ENCODE data around the gene BATF2.

BATF2 gene

DNA sequence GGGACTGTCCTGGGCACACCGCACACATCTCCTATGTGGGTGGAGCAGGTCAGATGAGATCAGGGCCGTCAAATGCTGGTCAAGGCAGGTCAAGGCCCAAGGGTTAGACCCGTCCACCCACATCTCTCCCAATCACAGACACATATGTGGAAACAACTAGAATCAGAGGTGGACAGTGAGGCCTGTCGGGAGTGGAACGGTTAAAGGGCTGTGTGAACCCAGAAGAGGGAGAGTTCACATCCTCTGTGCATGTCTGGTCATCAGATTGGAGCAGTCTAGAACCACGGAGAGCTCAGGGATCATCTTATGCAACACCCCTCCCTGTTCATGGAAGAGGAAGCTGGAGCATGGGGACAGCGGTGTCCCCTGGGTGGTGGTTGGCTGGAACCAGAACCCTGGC lies 23.1 kb upstream of the BATF2 start:
- no peak overlapping the region for H2BK15ac ChIP-seq (ENCODE audit: low read depth, poor library complexity, severe bottlenecking)
- no peak overlapping the region for H2BK120ac ChIP-seq (ENCODE audit: low read depth, low read length)
- peaks cover 38 to 40% of the 10 kb centered on the region in 2 experiments for H3K36me3 ChIP-seq (ENCODE audit: control insufficient read depth in 1 of 2, insufficient read depth in 2 of 2, low read depth in 1 of 2, low read length in 2 of 2)
- H3K9me3 ChIP-seq (ENCODE audit: control insufficient read depth, low read length): no peaks in the 10 kb centered on the region
- H3K18ac ChIP-seq (ENCODE audit: low read depth in 1 of 2, low read length in 2 of 2): no peak overlapping the region
- no peak overlapping the region for H2AK5ac ChIP-seq (ENCODE audit: low read length, severe bottlenecking)
- no peak overlapping the region for H3K14ac ChIP-seq (ENCODE audit: low read length in 2 of 2)
- no peak for DNase-seq
- H4K91ac ChIP-seq (ENCODE audit: low read length): no peak overlapping the region
- H3K9ac ChIP-seq (ENCODE audit: low read length): no peak overlapping the region
- no peak overlapping the region for H3K27ac ChIP-seq (ENCODE audit: low read length, poor library complexity, severe bottlenecking)
- H3K79me1 ChIP-seq (replicated peaks; ENCODE audit: low read length, poor library complexity, severe bottlenecking): peaks cover 16% of the 10 kb centered on the region
- H3K4me3 ChIP-seq (ENCODE audit: insufficient read depth in 1 of 2, low read depth in 1 of 2, low read length in 2 of 2): no peak overlapping the region
- H2BK12ac ChIP-seq (ENCODE audit: low read length in 2 of 2): no peak overlapping the region
- H3K4ac ChIP-seq (ENCODE audit: low read depth in 1 of 2, low read length in 2 of 2): peak overlapping the region in 1 of 2 experiments; percentile 7
- H2AFZ ChIP-seq (ENCODE audit: low read depth, low read length): no peak overlapping the region
- WGBS: 90% methylated on average over 4 of the region's 7 CpGs
- H4K8ac ChIP-seq (ENCODE audit: low read length): no peak overlapping the region
- no peak overlapping the region for H3K4me2 ChIP-seq (ENCODE audit: low read length, poor library complexity, severe bottlenecking)
- H3K23ac ChIP-seq (ENCODE audit: low read length in 2 of 2): no peak overlapping the region
- peaks cover 9% of the 10 kb centered on the region for H3K4me1 ChIP-seq (ENCODE audit: control insufficient read depth, insufficient read depth, low read depth, low read length)
- H2BK5ac ChIP-seq (ENCODE audit: low read depth, low read length, poor library complexity, severe bottlenecking): no peak overlapping the region
- no peaks in the 10 kb centered on the region for H3K27me3 ChIP-seq (ENCODE audit: control insufficient read depth in 1 of 2, insufficient read depth in 1 of 2, low read length in 2 of 2)

GRCh38 chr11:65017937-65018336 lies 21.2 kb upstream of the BATF2 start:
- Histone ChIP-seq H3K4me2 (ENCODE audit: low read length, poor library complexity, severe bottlenecking) (no peak overlapping the region), H3K23ac (ENCODE audit: low read length in 2 of 2) (no peak overlapping the region), H3K18ac (ENCODE audit: low read depth in 1 of 2, low read length in 2 of 2) (no peak overlapping the region), H3K9ac (ENCODE audit: low read length) (no peak overlapping the region), H2BK5ac (ENCODE audit: low read depth, low read length, poor library complexity, severe bottlenecking) (no peak overlapping the region), H3K36me3 (ENCODE audit: control insufficient read depth in 1 of 2, insufficient read depth in 2 of 2, low read depth in 1 of 2, low read length in 2 of 2) (peaks cover 38 to 40% of the 10 kb centered on the region in 2 experiments), H4K91ac (ENCODE audit: low read length) (no peak overlapping the region), H3K79me1 (replicated peaks; ENCODE audit: low read length, poor library complexity, severe bottlenecking) (peaks cover 16% of the 10 kb centered on the region), H3K4me3 (ENCODE audit: insufficient read depth in 1 of 2, low read depth in 1 of 2, low read length in 2 of 2) (no peak overlapping the region), H2BK120ac (ENCODE audit: low read depth, low read length) (no peak overlapping the region), H4K8ac (ENCODE audit: low read length) (no peak overlapping the region), H3K9me3 (ENCODE audit: control insufficient read depth, low read length) (no peaks in the 10 kb centered on the region), H3K4me1 (ENCODE audit: control insufficient read depth, insufficient read depth, low read depth, low read length) (peaks cover 12% of the 10 kb centered on the region), H2AK5ac (ENCODE audit: low read length, severe bottlenecking) (no peak overlapping the region), H3K14ac (ENCODE audit: low read length in 2 of 2) (no peak overlapping the region), H2AFZ (ENCODE audit: low read depth, low read length) (no peak overlapping the region), H3K4ac (ENCODE audit: low read depth in 1 of 2, low read length in 2 of 2) (no peak overlapping the region), H2BK12ac (ENCODE audit: low read length in 2 of 2) (no peak overlapping the region), H3K27me3 (ENCODE audit: control insufficient read depth in 1 of 2, insufficient read depth in 1 of 2, low read length in 2 of 2) (no peaks in the 10 kb centered on the region), H2BK15ac (ENCODE audit: low read depth, poor library complexity, severe bottlenecking) (no peak overlapping the region), H3K27ac (ENCODE audit: low read length, poor library complexity, severe bottlenecking) (no peak overlapping the region)
- DNase-seq: no peak
- WGBS: 99% methylated on average over 6 of the region's 6 CpGs

DNA sequence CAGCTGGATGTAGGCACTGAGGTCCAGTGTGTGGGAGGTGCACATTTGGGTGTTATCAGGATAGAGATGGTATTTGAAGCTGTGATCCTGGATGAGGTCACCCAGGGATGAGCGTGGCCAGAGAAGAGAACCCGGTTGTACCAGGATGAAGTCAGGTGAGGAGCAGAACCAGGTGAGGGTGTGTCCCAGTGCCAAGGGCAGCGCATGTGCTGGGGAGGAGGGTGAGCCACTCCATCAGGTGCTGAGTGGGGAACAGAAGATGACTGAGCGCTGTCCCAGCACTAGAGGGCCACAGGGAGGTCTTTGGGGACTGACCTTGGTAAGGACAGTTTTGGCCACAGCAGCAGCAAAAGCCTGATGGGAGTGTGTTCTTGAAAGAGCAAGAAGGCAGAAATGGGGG lies 19.9 kb upstream of the BATF2 start:
- Histone ChIP-seq H4K91ac (ENCODE audit: low read length) (peak overlapping the region; percentile 64), H3K9me3 (ENCODE audit: control insufficient read depth, low read length) (no peaks in the 10 kb centered on the region), H4K8ac (ENCODE audit: low read length) (no peak overlapping the region)

GRCh38 chr11:65014726-65015227 lies 18.0 kb upstream of the BATF2 start:
- Histone ChIP-seq H2BK12ac (ENCODE audit: low read length in 2 of 2) (peak overlapping the region in 1 of 2 experiments; percentile 11), H3K4me3 (ENCODE audit: insufficient read depth in 1 of 2, low read depth in 1 of 2, low read length in 2 of 2) (peak overlapping the region; percentile 80 to 85), H3K4ac (ENCODE audit: low read depth in 1 of 2, low read length in 2 of 2) (peak overlapping the region in 1 of 2 experiments; percentile 60), H3K23ac (ENCODE audit: low read length in 2 of 2) (no peak overlapping the region), H2BK120ac (ENCODE audit: low read depth, low read length) (no peak overlapping the region), H3K27ac (ENCODE audit: low read length, poor library complexity, severe bottlenecking) (no peak overlapping the region), H2BK5ac (ENCODE audit: low read depth, low read length, poor library complexity, severe bottlenecking) (no peak overlapping the region), H4K8ac (ENCODE audit: low read length) (no peak overlapping the region), H4K91ac (ENCODE audit: low read length) (no peak overlapping the region), H2BK15ac (ENCODE audit: low read depth, poor library complexity, severe bottlenecking) (no peak overlapping the region), H3K9me3 (ENCODE audit: control insufficient read depth, low read length) (no peaks in the 10 kb centered on the region), H2AK5ac (ENCODE audit: low read length, severe bottlenecking) (no peak overlapping the region), H3K79me1 (replicated peaks; ENCODE audit: low read length, poor library complexity, severe bottlenecking) (peaks cover 15% of the 10 kb centered on the region), H3K36me3 (ENCODE audit: control insufficient read depth in 1 of 2, insufficient read depth in 2 of 2, low read depth in 1 of 2, low read length in 2 of 2) (peaks cover 16 to 18% of the 10 kb centered on the region in 2 experiments), H3K9ac (ENCODE audit: low read length) (peak overlapping the region; percentile 96), H3K18ac (ENCODE audit: low read depth in 1 of 2, low read length in 2 of 2) (peak overlapping the region in 1 of 2 experiments; percentile 72), H3K4me2 (ENCODE audit: low read length, poor library complexity, severe bottlenecking) (peak overlapping the region; percentile 95), H2AFZ (ENCODE audit: low read depth, low read length) (peak overlapping the region; percentile 51), H3K4me1 (ENCODE audit: control insufficient read depth, insufficient read depth, low read depth, low read length) (peaks cover 12% of the 10 kb centered on the region), H3K27me3 (ENCODE audit: control insufficient read depth in 1 of 2, insufficient read depth in 1 of 2, low read length in 2 of 2) (no peaks in the 10 kb centered on the region), H3K14ac (ENCODE audit: low read length in 2 of 2) (peak overlapping the region in 1 of 2 experiments; percentile 35)
- DNase-seq: no peak
- WGBS: 60% methylated on average over 13 of the region's 23 CpGs

More for the DNA sequence above, 19.9 kb upstream of the BATF2 start:
- Histone ChIP-seq H2BK12ac (ENCODE audit: low read length in 2 of 2) (no peak overlapping the region), H2AK5ac (ENCODE audit: low read length, severe bottlenecking) (no peak overlapping the region), H3K79me1 (replicated peaks; ENCODE audit: low read length, poor library complexity, severe bottlenecking) (peaks cover 16% of the 10 kb centered on the region), H3K4me3 (ENCODE audit: insufficient read depth in 1 of 2, low read depth in 1 of 2, low read length in 2 of 2) (no peak overlapping the region), H3K27ac (ENCODE audit: low read length, poor library complexity, severe bottlenecking) (no peak overlapping the region), H2BK120ac (ENCODE audit: low read depth, low read length) (no peak overlapping the region), H3K36me3 (ENCODE audit: control insufficient read depth in 1 of 2, insufficient read depth in 2 of 2, low read depth in 1 of 2, low read length in 2 of 2) (peaks cover 32 to 33% of the 10 kb centered on the region in 2 experiments), H3K23ac (ENCODE audit: low read length in 2 of 2) (no peak overlapping the region), H3K4me2 (ENCODE audit: low read length, poor library complexity, severe bottlenecking) (no peak overlapping the region), H3K27me3 (ENCODE audit: control insufficient read depth in 1 of 2, insufficient read depth in 1 of 2, low read length in 2 of 2) (no peaks in the 10 kb centered on the region), H3K9ac (ENCODE audit: low read length) (peak overlapping the region; percentile 36), H3K4me1 (ENCODE audit: control insufficient read depth, insufficient read depth, low read depth, low read length) (peaks cover 12% of the 10 kb centered on the region), H3K14ac (ENCODE audit: low read length in 2 of 2) (no peak overlapping the region), H3K4ac (ENCODE audit: low read depth in 1 of 2, low read length in 2 of 2) (no peak overlapping the region), H2BK15ac (ENCODE audit: low read depth, poor library complexity, severe bottlenecking) (no peak overlapping the region), H2BK5ac (ENCODE audit: low read depth, low read length, poor library complexity, severe bottlenecking) (no peak overlapping the region), H3K18ac (ENCODE audit: low read depth in 1 of 2, low read length in 2 of 2) (no peak overlapping the region), H2AFZ (ENCODE audit: low read depth, low read length) (no peak overlapping the region)
- no peak for DNase-seq
- WGBS: 94% methylated on average over 4 of the region's 4 CpGs

Data from mesenchymal stem cell (in vitro differentiated cells and primary cell).